ENCODE measurements around the gene CFHR5.
"Not testable (repeated sequence)": the region's sequence is repeated elsewhere in the genome, so short reads cannot be mapped to it uniquely, and the experiment has no call there.

CFHR5 gene

GRCh38 chr1:197024460-197024859, 47.1 kb downstream of the CFHR5 start:
- DNase-seq = no peak

- no peak for DNase-seq
Measured at GRCh38 chr1:197027359-197027758, 50.0 kb downstream of the CFHR5 start.

- no peak for DNase-seq
Measured at GRCh38 chr1:197029749-197030148, 52.4 kb downstream of the CFHR5 start.

GRCh38 chr1:197034631-197035339, 57.4 kb downstream of the CFHR5 start:
- not testable (repeated sequence) for DNase-seq

GRCh38 chr1:197036861-197037260, 59.5 kb downstream of the CFHR5 start:
- DNase-seq = no peak

GRCh38 chr1:197041486-197042353, 64.4 kb downstream of the CFHR5 start:
- no peak for DNase-seq

GRCh38 chr1:197042676-197043341, 65.5 kb downstream of the CFHR5 start:
- DNase-seq = no peak

GRCh38 chr1:197049100-197049499, 71.7 kb downstream of the CFHR5 start:
- DNase-seq = no peak

Measured in stimulated activated CD4-positive, alpha-beta T cell treated with anti-CD3 and anti-CD28 coated beads, Interleukin-2, amount 100 ng/mL, for 48 hours (primary cell).